GM12878 (cell line): ENCODE measurements around the gene SLC22A23. TPM values are rescaled to one million over a fixed set of nuclear protein-coding genes. Genes with fewer than 3 reads are reported as not detected.

Source experiments
- ATAC-seq: fragments of 200-7000 bp; cut with Tn5 transposase; 3 replicates; pipeline ENCODE4 v1.9.1; 2020; ENCODE audit warnings: mild to moderate bottlenecking, moderate library complexity
- BruUV-seq: library from RNA; stranded (reverse); fragments of 400-500 nt; replicated peaks from 2 replicates; lab custom pipeline; 2021; lab: Mats Ljungman, UMichigan
- CTCF ChIA-PET: fragments of 300-600 bp; sonication (Branson Sonifier 250); formaldehyde crosslinking; extraction: SDS; loops from one replicate; lab custom pipeline; 2021; ENCODE audit warnings: inconsistent platforms; lab: Yijun Ruan, JAX
- POLR2A ChIA-PET: fragments of 350-600 bp; formaldehyde crosslinking; extraction: SDS; loops from one replicate; lab custom pipeline; 2021; ENCODE audit warnings: inconsistent platforms; lab: Charles Lee
- RAD21 ChIA-PET: fragments of 300-600 bp; sonication (Branson Sonifier 250); formaldehyde crosslinking; loops from one replicate; lab custom pipeline; 2023; ENCODE audit warnings: antibody characterized with exemption; ENCODE audit not compliant: unreplicated experiment; lab: Charles Lee
- SMC1A ChIA-PET: fragments of 300-600 bp; sonication (Branson Sonifier 250); formaldehyde crosslinking; loops from one replicate; lab custom pipeline; 2023; ENCODE audit not compliant: unreplicated experiment, uncharacterized antibody; lab: Charles Lee
- DNase-seq: peaks from one replicate; pipeline ENCODE4 v3.0.0-alpha.2; 2011; ENCODE audit warnings: low read depth, low spot score
- FAIRE-seq: peaks from 3 replicates; lab custom pipeline; 2011; peaks lifted over from hg19 to GRCh38; lab: Jason Lieb, UNC
- H2AFZ ChIP-seq: 2 replicates; pipeline ENCODE4 v1.6.0; 2011; ENCODE audit warnings: low read depth, low read length, control low read depth; ENCODE audit not compliant: control insufficient read depth
- H3K27ac ChIP-seq: 2 replicates; pipeline ENCODE4 v1.5.1; 2011; ENCODE audit warnings: control low read depth; ENCODE audit not compliant: control insufficient read depth, insufficient read depth
- H3K27me3 ChIP-seq, 2 experiments: replicated peaks in 1 of 2; 2 replicates each; pipeline versions ENCODE4 v1.6.0 to v1.6.1; 2011; ENCODE audit warnings: low read length in 1 of 2; ENCODE audit not compliant: control insufficient read depth in 2 of 2, insufficient read depth in 2 of 2
- H3K36me3 ChIP-seq, 2 experiments: 2 replicates each; pipeline ENCODE4 v1.5.1; 2011; ENCODE audit warnings: low read length in 1 of 2; ENCODE audit not compliant: control insufficient read depth in 2 of 2, insufficient read depth in 2 of 2
- H3K4me1 ChIP-seq: 2 replicates; pipeline ENCODE4 v1.6.1; 2011; ENCODE audit warnings: mild to moderate bottlenecking, low read length, moderate library complexity, mixed read lengths; ENCODE audit not compliant: control insufficient read depth, insufficient read depth
- H3K4me2 ChIP-seq: 2 replicates; pipeline ENCODE4 v1.6.0; 2011; ENCODE audit warnings: control low read depth; ENCODE audit not compliant: control insufficient read depth, insufficient read depth
- H3K4me3 ChIP-seq: fragments of 200-600 bp; sonication (generic); 2 replicates; pipeline ENCODE4 v1.5.1; 2016
- H3K79me2 ChIP-seq: 2 replicates; pipeline ENCODE4 v1.6.0; 2011; ENCODE audit warnings: low read length; ENCODE audit not compliant: control insufficient read depth, insufficient read depth
- H3K9ac ChIP-seq: 2 replicates; pipeline ENCODE4 v1.8.0; 2011; ENCODE audit warnings: low read length, control low read depth, mixed read lengths; ENCODE audit not compliant: control insufficient read depth, insufficient read depth
- H3K9me3 ChIP-seq: replicated peaks from 3 replicates; pipeline ENCODE4 v1.5.1; 2011; ENCODE audit warnings: mild to moderate bottlenecking, low read length; ENCODE audit not compliant: control insufficient read depth, insufficient read depth
- H4K20me1 ChIP-seq: 2 replicates; pipeline ENCODE4 v1.6.0; 2011; ENCODE audit not compliant: control insufficient read depth, insufficient read depth
- ATF2 ChIP-seq: IDR thresholded peaks from 2 replicates; pipeline ENCODE4 v1.6.1; 2012; ENCODE audit warnings: low read length, inconsistent platforms
- BHLHE40 ChIP-seq, 2 experiments: fragments of 450-650 bp in 1 of 2; IDR thresholded peaks; 2 replicates each; pipeline ENCODE4 v1.6.1; 2011 to 2017; ENCODE audit warnings: low read depth in 2 of 2, borderline replicate concordance in 1 of 2, improper control_type of control experiment in 1 of 2, low read length in 1 of 2, mild to moderate bottlenecking in 1 of 2
- CBFB ChIP-seq: IDR thresholded peaks from 2 replicates; pipeline ENCODE4 v1.6.1; 2016; ENCODE audit warnings: antibody characterized with exemption, low read depth
- DPF2 ChIP-seq: fragments of 450-650 bp; IDR thresholded peaks from 2 replicates; pipeline ENCODE4 v1.6.1; 2017; ENCODE audit warnings: mild to moderate bottlenecking
- IKZF1 ChIP-seq: fragments of 450-650 bp; conservative IDR thresholded peaks from 2 replicates; pipeline ENCODE4 v1.6.1; 2017; ENCODE audit warnings: antibody characterized with exemption, mild to moderate bottlenecking
- MAX ChIP-seq: IDR thresholded peaks from 2 replicates; pipeline ENCODE4 v1.6.1; 2012; ENCODE audit warnings: low read depth, low read length, improper control_type of control experiment
- RAD51 ChIP-seq: fragments of 450-650 bp; IDR thresholded peaks from 2 replicates; pipeline ENCODE4 v1.6.1; 2016; ENCODE audit warnings: moderate library complexity, mild to moderate bottlenecking, inconsistent platforms
- RELB ChIP-seq: fragments of 450-650 bp; IDR thresholded peaks from 2 replicates; pipeline ENCODE4 v1.6.1; 2017; ENCODE audit warnings: low read depth, mild to moderate bottlenecking, moderate library complexity
- RUNX3 ChIP-seq: IDR thresholded peaks from 2 replicates; pipeline ENCODE4 v1.6.1; 2012; ENCODE audit warnings: low read length, inconsistent platforms
- SMAD1 ChIP-seq: fragments of 450-650 bp; IDR thresholded peaks from 2 replicates; pipeline ENCODE4 v1.6.1; 2018; ENCODE audit warnings: mild to moderate bottlenecking, low read depth; ENCODE audit not compliant: partially characterized antibody
- SRF ChIP-seq, 2 experiments: IDR thresholded peaks; 2 replicates each; pipeline ENCODE4 v1.6.1; 2011; ENCODE audit warnings: low read depth in 2 of 2, low read length in 2 of 2, mild to moderate bottlenecking in 1 of 2, moderate library complexity in 1 of 2
- WGBS: methylation state at CpG from one replicate; pipeline ENCODE4 v1.1.6; 2016; ENCODE audit warnings: low lambda C conversion rate; ENCODE audit not compliant: insufficient replicate concordance, insufficient coverage; ENCODE audit errors: missing lambda C conversion rate; 5-methylcytosine and 5-hydroxymethylcytosine counted together
- in situ Hi-C: fragments of 300-500 bp; cut with MboI; formaldehyde crosslinking; loops from 9 replicates; pipeline ENCODE4 v1.14.3; 2018; ENCODE audit warnings: mixed read lengths
- intact Hi-C: fragments of 100-400 bp; cut with micrococcal nuclease; formaldehyde crosslinking; loops from one replicate; pipeline ENCODE4 v1.14.2; 2022; ENCODE audit not compliant: unreplicated experiment
- polyA plus RNA-seq, 11 experiments: library from polyadenylated mRNA; depleted of rRNA in 4 of 11; unstranded in 6 of 11; stranded (reverse) in 5 of 11; fragments of >200 nt; fragmentation: Nextera tagmentation in 4 of 11; fragmentation: Illumina TruSeq in 1 of 11; extraction: Ambion mirVana in 4 of 11; extraction: Trizol in 1 of 11; gene quantifications; 1 replicate in 1 of 11; 2 replicates in 10 of 11; pipeline versions ENCODE4 v1.2.1 to v1.2.3, GENCODE V29; 2011 to 2016; ENCODE audit warnings: inconsistent platforms in 2 of 11, missing spikeins in 2 of 11, low read depth in 1 of 11
- total RNA-seq, 4 experiments: library from RNA; depleted of rRNA in 3 of 4; stranded (reverse); fragments of >200 nt in 3 of 4; fragmentation: Illumina TruSeq in 1 of 4; extraction: Trizol in 1 of 4; gene quantifications; 2 replicates each; pipeline versions ENCODE4 v1.2.1 to v1.2.3, GENCODE V29; 2013 to 2021

Gene SLC22A23
- total and polyA plus RNA-seq, 10 of the 15 experiments (the other 5 are each of a cell fraction or from before 2014, with no cell fraction given) = 0.20 to 2.4 (median 0.74) TPM

GRCh38 chr6:3226481-3227362 is 230.1 kb downstream of the SLC22A23 start:
- RAD21 ChIA-PET = no interaction called here
- DNase-seq (no peak), ATAC-seq (peak; percentile 42), FAIRE-seq (no peak)
- Histone ChIP-seq H2AFZ (peak overlapping the region; percentile 72), H3K4me2 (peak overlapping the region; percentile 100), H4K20me1 (no peaks in the 10 kb centered on the region), H3K27ac (no peak overlapping the region), H3K4me1 (peaks cover 38% of the 10 kb centered on the region), H3K79me2 (no peaks in the 10 kb centered on the region), H3K9ac (peak overlapping the region; percentile 27; the same call in 1 of the 2 replicates), H3K9me3 (no peaks in the 10 kb centered on the region; the same call in 2 of the 3 replicates), H3K4me3 (peak overlapping the region; percentile 59; the same call in 1 of the 2 replicates), H3K36me3 (no peaks in the 10 kb centered on the region), H3K27me3 (peaks cover 27 to 32% of the 10 kb centered on the region in 2 experiments)
- SMC1A ChIA-PET = interaction anchor here (0.5 to 1.2 kb wide), 3 partner anchors 17 to 59 kb away, joined by 3 to 4 read pairs (median 3); no protein-coding TSS in a partner anchor
- no TSS peak for BruUV-seq
- CTCF ChIA-PET = no interaction called here
- intact Hi-C loops (no loop called here), in situ Hi-C loops (no loop called here)
- POLR2A ChIA-PET = interaction anchor here (0.7 kb wide), 1 partner anchor 181 kb away, joined by 3 read pairs; no protein-coding TSS in a partner anchor
- 7% methylated on average over 47 of the region's 54 CpGs for WGBS
- no peak for TF ChIP-seq RELB
- TF ChIP-seq SRF (IDR thresholded peaks at IDR 0.05; ENCODE audit: low read depth in 2 of 2, low read length in 2 of 2) = 0 out of 4 replicates have a peak, but pooled peaks of 1 of the 2 experiments have one; percentile 15
- no peak for TF ChIP-seq RAD51
- TF ChIP-seq DPF2 = no peak
- peak in 1 of 2 experiments; percentile 18; a peak in 1 of 4 replicates for TF ChIP-seq BHLHE40 (IDR thresholded peaks at IDR 0.05; ENCODE audit: borderline replicate concordance in 1 of 2, low read depth in 2 of 2, low read length in 1 of 2)
- TF ChIP-seq CBFB = 0 out of 2 replicates have a peak, but pooled peaks have one; percentile 10
- no peak for TF ChIP-seq SMAD1
- peak; percentile 61 for TF ChIP-seq RUNX3
- TF ChIP-seq IKZF1 = 0 out of 2 replicates have a peak, but pooled peaks have one; percentile 30
- TF ChIP-seq ATF2 = no peak
- TF ChIP-seq MAX = peak; percentile 31; the same call in 1 of the 2 replicates
